Body of pancreas (tissue), 4 donors: ENCODE results near the gene EHBP1. TPM values are rescaled to one million over a fixed set of nuclear protein-coding genes. Genes with fewer than 3 reads are reported as not detected.

Experiments used
- ATAC-seq: fragments of 150-250 bp; one replicate; pipeline ENCODE4 v1.9.1; 2016
- DNase-seq, 4 donors: peaks; one replicate each; pipeline ENCODE4 v3.0.0-alpha.2; 2019
- H3K27ac ChIP-seq, 4 donors: fragments of 200-600 bp; sonication (generic); 1 replicate in 3 of 4; 2 replicates in 1 of 4; pipeline versions ENCODE4 v1.5.1 to v1.6.1; 2016 to 2019; ENCODE audit warnings: mild to moderate bottlenecking in 1 of 4, mixed read lengths in 1 of 4, moderate library complexity in 1 of 4
- H3K27me3 ChIP-seq, 2 donors: fragments of 200-600 bp; sonication (generic); one replicate each; pipeline ENCODE4 v1.6.0; 2016; ENCODE audit warnings: mild to moderate bottlenecking in 1 of 2
- H3K36me3 ChIP-seq, 2 donors: fragments of 200-600 bp; sonication (generic); replicated peaks in 1 of 2; 2 replicates each; pipeline ENCODE4 v1.5.1; 2016; ENCODE audit warnings: low read depth in 2 of 2; ENCODE audit not compliant: insufficient read depth in 1 of 2
- H3K4me1 ChIP-seq: fragments of 200-600 bp; sonication (generic); one replicate; pipeline ENCODE4 v1.6.0; 2016
- H3K4me3 ChIP-seq, 2 donors: fragments of 200-600 bp; sonication (generic); 1 replicate in 1 of 2; 2 replicates in 1 of 2; pipeline ENCODE4 v1.5.1; 2016 to 2019
- H3K9me3 ChIP-seq, 3 donors: fragments of 200-600 bp; sonication (generic); 1 replicate in 2 of 3; 2 replicates in 1 of 3; pipeline ENCODE4 v1.5.1; 2016
- CTCF ChIP-seq, 7 experiments: fragments of 450-650 bp in 4 of 7; fragments of 200-600 bp in 3 of 7; sonication (generic) in 3 of 7; IDR thresholded peaks; one replicate each; pipeline ENCODE4 v1.5.1; 2016 to 2019; ENCODE audit warnings: antibody characterized with exemption in 7 of 7
- POLR2A ChIP-seq, 3 donors: fragments of 450-650 bp; IDR thresholded peaks; one replicate each; pipeline ENCODE4 v1.6.1; 2016; ENCODE audit warnings: antibody characterized with exemption in 3 of 3, mild to moderate bottlenecking in 2 of 3
- WGBS, 2 donors: methylation state at CpG; one replicate each; pipeline ENCODE4 v1.1.5; 2017; 5-methylcytosine and 5-hydroxymethylcytosine counted together
- intact Hi-C: fragments of 100-400 bp; cut with DNase I; formaldehyde crosslinking; loops from one replicate; pipeline ENCODE4 v1.15.1; 2023
- total RNA-seq, 2 donors: library from RNA; depleted of rRNA; stranded (reverse); fragments of >200 nt; gene quantifications; one replicate each; pipeline ENCODE4 v1.1.0, GENCODE V29; 2016

Gene EHBP1
- total RNA-seq, 2 donors from 2014 or later = 43.6 to 45.8 TPM

DNA sequence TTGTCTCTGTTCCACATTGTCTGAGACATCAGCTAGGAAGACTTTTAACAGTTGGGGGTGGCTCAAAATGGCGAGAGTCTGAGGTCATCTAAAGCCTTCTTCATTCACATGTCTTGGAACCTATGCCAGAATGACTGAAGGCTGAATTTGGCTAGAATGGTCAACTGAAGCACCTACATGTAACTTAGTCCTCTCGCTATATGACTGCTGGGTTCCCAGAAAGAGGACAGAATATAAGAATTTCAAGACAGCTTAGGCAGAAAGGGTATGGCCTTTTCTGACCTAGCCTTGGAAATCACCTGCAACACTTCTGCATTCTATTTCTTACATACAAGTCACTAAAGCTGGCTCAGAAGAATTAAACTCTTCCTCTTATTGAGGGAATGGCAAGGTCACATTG, 269.5 kb downstream of the EHBP1 start:
- H3K4me1 ChIP-seq = no peaks in the 10 kb centered on the region
- no peak overlapping the region for H3K4me3 ChIP-seq
- intact Hi-C loops = no loop called here
- ATAC-seq (no peak), DNase-seq (no peak)
- WGBS, 2 donors = 94 to 95% methylated on average over 2 of the region's 2 CpGs
- H3K27me3 ChIP-seq = no peaks in the 10 kb centered on the region
- peaks cover 0 to 1% of the 10 kb centered on the region in 2 donors for H3K36me3 ChIP-seq
- TF ChIP-seq POLR2A (IDR thresholded peaks at IDR 0.05) (no peak), CTCF (IDR thresholded peaks at IDR 0.05) (no peak)
- no peaks in the 10 kb centered on the region for H3K9me3 ChIP-seq
- H3K27ac ChIP-seq = no peak overlapping the region

- H3K36me3 ChIP-seq = no peaks in the 10 kb centered on the region
- 88 to 92% methylated on average over 3 of the region's 3 CpGs for WGBS, 2 donors
- H3K9me3 ChIP-seq = no peaks in the 10 kb centered on the region
- TF ChIP-seq POLR2A (IDR thresholded peaks at IDR 0.05) (no peak), CTCF (IDR thresholded peaks at IDR 0.05) (no peak)
- H3K4me3 ChIP-seq = no peak overlapping the region
- no peaks in the 10 kb centered on the region for H3K27me3 ChIP-seq
- no peak overlapping the region for H3K27ac ChIP-seq
- intact Hi-C loops = no loop called here
- DNase-seq (no peak), ATAC-seq (no peak)
- H3K4me1 ChIP-seq = no peaks in the 10 kb centered on the region
These were observed 286.1 kb downstream of the EHBP1 start for GRCh38 chr2:62991605-62992004.

GRCh38 chr2:62992561-62992960, 287.0 kb downstream of the EHBP1 start:
- Histone ChIP-seq H3K9me3 (no peaks in the 10 kb centered on the region), H3K4me1 (no peaks in the 10 kb centered on the region), H3K27ac (no peak overlapping the region), H3K27me3 (no peaks in the 10 kb centered on the region), H3K4me3 (no peak overlapping the region), H3K36me3 (no peaks in the 10 kb centered on the region)
- no peak for TF ChIP-seq CTCF (IDR thresholded peaks at IDR 0.05)
- TF ChIP-seq POLR2A (IDR thresholded peaks at IDR 0.05) = no peak
- DNase-seq (no peak), ATAC-seq (no peak)
- intact Hi-C loops = no loop called here
- WGBS, 2 donors = 77 to 83% methylated on average over 2 of the region's 2 CpGs

- H3K36me3 ChIP-seq = no peaks in the 10 kb centered on the region
- no peak overlapping the region for H3K27ac ChIP-seq
- H3K9me3 ChIP-seq = no peaks in the 10 kb centered on the region
- DNase-seq = no peak
- no peaks in the 10 kb centered on the region for H3K4me1 ChIP-seq
- intact Hi-C loops = no loop called here
- TF ChIP-seq POLR2A (IDR thresholded peaks at IDR 0.05) (no peak), CTCF (IDR thresholded peaks at IDR 0.05) (no peak)
- H3K4me3 ChIP-seq = no peak overlapping the region
- ATAC-seq = no peak
- no peaks in the 10 kb centered on the region for H3K27me3 ChIP-seq
- WGBS, 2 donors = 89% methylated on average over 4 of the region's 4 CpGs
These were observed 288.7 kb downstream of the EHBP1 start for GRCh38 chr2:62994206-62994605.

- no peak for DNase-seq
- Histone ChIP-seq H3K27me3 (no peaks in the 10 kb centered on the region), H3K36me3 (no peaks in the 10 kb centered on the region), H3K4me1 (no peaks in the 10 kb centered on the region), H3K27ac (no peak overlapping the region), H3K4me3 (no peak overlapping the region), H3K9me3 (no peaks in the 10 kb centered on the region)
- no peak for TF ChIP-seq CTCF (IDR thresholded peaks at IDR 0.05)
- TF ChIP-seq POLR2A (IDR thresholded peaks at IDR 0.05) = no peak
- ATAC-seq = no peak
- WGBS, 2 donors = 96% methylated on average over 12 of the region's 12 CpGs
- intact Hi-C loops = no loop called here
These were observed 291.1 kb downstream of the EHBP1 start for GRCh38 chr2:62996534-62997186.
